Left ventricle myocardium inferior (tissue), 1 donor: ENCODE data around the gene PACS1. TPM values are rescaled to one million over a fixed set of nuclear protein-coding genes. Genes with fewer than 3 reads are reported as not detected.
A peak's percentile ranks its signal among the peaks of the same experiment; 100 is the strongest.

Experiments used
- DNase-seq: peaks from one replicate; pipeline ENCODE4 v3.0.0-alpha.2; 2020
- H3K27ac ChIP-seq: fragments of 200-600 bp; replicated peaks from 2 replicates; pipeline ENCODE4 v1.8.0; 2021
- H3K27me3 ChIP-seq: fragments of 200-600 bp; 2 replicates; pipeline ENCODE4 v1.8.0; 2021; ENCODE audit warnings: low read depth
- H3K36me3 ChIP-seq: fragments of 200-600 bp; 2 replicates; pipeline ENCODE4 v1.8.0; 2021
- H3K4me1 ChIP-seq: fragments of 200-600 bp; 2 replicates; pipeline ENCODE4 v1.8.0; 2021
- H3K4me3 ChIP-seq: fragments of 200-600 bp; 2 replicates; pipeline ENCODE4 v1.8.0; 2021; ENCODE audit warnings: mild to moderate bottlenecking, moderate library complexity
- H3K9me3 ChIP-seq: fragments of 200-600 bp; replicated peaks from 2 replicates; pipeline ENCODE4 v1.8.0; 2021
- CTCF ChIP-seq: fragments of 200-600 bp; IDR thresholded peaks from 2 replicates; pipeline ENCODE4 v1.8.0; 2021; ENCODE audit warnings: antibody characterized with exemption, mild to moderate bottlenecking, borderline replicate concordance
- intact Hi-C: fragments of 100-400 bp; cut with micrococcal nuclease; formaldehyde crosslinking; loops from one replicate; pipeline ENCODE4 v1.11.0; 2022
- total RNA-seq: library from RNA; stranded (reverse); fragmentation: NEBNext Ultra II Directional; extraction: Animal tissue kit (Norgen Biotek cat#: 25700); gene quantifications from one replicate; pipeline ENCODE4 v1.2.1, GENCODE V29; 2021
- donor health status: DM: no; HTN: yes; CAD: no; lungs with severe emphysema.

PACS1 gene
- total RNA-seq, 1 donor from 2014 or later, result 54.9 TPM

DNA sequence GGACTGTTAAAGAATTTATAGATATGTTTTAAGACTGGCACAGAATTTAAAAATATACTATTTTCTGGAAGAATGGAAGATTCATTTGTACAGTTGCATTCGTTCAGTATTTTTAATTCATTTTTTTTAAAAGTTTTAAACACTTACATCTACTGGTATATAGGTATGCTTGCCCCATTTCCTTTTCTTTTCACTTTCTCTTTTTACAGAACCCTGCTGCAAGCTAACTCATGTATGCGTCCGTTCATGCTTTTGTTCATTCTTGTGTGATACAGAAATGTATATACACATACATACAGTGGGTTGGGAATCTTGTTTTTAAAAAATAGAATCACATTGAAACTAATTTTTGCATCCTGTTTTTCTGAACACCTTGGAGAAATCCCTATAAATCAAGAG, 31.0 kb downstream of the PACS1 start:
- TF ChIP-seq CTCF, result no peak
- no peaks in the 10 kb centered on the region for H3K27me3 ChIP-seq
- H3K4me1 ChIP-seq, result peaks cover 17% of the 10 kb centered on the region
- no peaks in the 10 kb centered on the region for H3K9me3 ChIP-seq
- intact Hi-C loops, result no loop called here
- H3K36me3 ChIP-seq, result no peaks in the 10 kb centered on the region
- H3K27ac ChIP-seq, result peak overlapping the region; percentile 40
- DNase-seq, result no peak
- H3K4me3 ChIP-seq, result no peak overlapping the region

- no peaks in the 10 kb centered on the region for H3K36me3 ChIP-seq
- H3K9me3 ChIP-seq, result no peaks in the 10 kb centered on the region
- H3K27ac ChIP-seq, result no peak overlapping the region
- no peaks in the 10 kb centered on the region for H3K27me3 ChIP-seq
- TF ChIP-seq CTCF, result no peak
- peaks cover 35% of the 10 kb centered on the region for H3K4me1 ChIP-seq
- intact Hi-C loops, result no loop called here
- H3K4me3 ChIP-seq, result no peak overlapping the region
- DNase-seq, result no peak
These were observed 34.1 kb downstream of the PACS1 start for GRCh38 chr11:66104057-66104638.

DNA sequence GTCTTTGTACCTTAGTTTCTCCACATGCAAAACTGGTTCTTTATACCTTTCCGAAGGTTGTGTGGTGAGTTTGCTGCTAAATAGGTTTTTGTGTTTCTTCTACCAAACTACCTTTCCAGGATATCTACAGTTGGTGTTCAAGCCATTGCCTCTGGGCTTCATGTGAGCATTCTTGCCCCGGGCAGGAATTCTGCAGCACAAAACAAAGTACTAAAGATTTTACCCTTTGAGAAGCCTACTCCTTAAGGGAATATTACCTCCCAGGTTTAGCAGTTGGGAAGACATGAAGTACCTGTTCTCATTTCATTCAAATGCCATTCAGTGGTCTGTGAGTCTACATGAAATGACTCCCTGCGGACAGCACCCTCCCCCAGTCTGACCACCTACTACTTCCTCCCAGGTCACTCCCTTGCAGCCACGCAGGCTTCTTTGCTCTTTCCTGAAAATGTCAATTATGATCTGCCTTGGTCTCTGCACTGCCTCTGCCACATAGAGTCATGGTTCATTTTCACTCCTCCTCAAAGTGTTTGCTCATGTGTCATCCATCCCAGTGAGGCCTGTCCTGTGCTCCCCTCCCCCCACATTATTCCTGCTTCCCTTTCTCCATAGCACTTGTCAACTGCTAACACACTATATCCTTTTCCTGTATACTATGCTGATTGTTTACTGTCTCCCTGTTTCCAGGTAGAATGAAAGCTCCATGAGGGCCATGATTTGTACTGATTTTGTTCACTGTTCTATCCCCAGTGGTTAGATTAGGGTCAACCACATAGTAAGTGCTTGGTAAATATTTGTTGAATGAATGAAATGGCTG, 36.9 kb downstream of the PACS1 start:
- H3K27ac ChIP-seq, result no peak overlapping the region
- no peak overlapping the region for H3K4me3 ChIP-seq
- H3K36me3 ChIP-seq, result no peaks in the 10 kb centered on the region
- no peak for DNase-seq
- TF ChIP-seq CTCF, result no peak
- peaks cover 42% of the 10 kb centered on the region for H3K4me1 ChIP-seq
- no peaks in the 10 kb centered on the region for H3K27me3 ChIP-seq
- no peaks in the 10 kb centered on the region for H3K9me3 ChIP-seq
- intact Hi-C loops, result no loop called here

DNA sequence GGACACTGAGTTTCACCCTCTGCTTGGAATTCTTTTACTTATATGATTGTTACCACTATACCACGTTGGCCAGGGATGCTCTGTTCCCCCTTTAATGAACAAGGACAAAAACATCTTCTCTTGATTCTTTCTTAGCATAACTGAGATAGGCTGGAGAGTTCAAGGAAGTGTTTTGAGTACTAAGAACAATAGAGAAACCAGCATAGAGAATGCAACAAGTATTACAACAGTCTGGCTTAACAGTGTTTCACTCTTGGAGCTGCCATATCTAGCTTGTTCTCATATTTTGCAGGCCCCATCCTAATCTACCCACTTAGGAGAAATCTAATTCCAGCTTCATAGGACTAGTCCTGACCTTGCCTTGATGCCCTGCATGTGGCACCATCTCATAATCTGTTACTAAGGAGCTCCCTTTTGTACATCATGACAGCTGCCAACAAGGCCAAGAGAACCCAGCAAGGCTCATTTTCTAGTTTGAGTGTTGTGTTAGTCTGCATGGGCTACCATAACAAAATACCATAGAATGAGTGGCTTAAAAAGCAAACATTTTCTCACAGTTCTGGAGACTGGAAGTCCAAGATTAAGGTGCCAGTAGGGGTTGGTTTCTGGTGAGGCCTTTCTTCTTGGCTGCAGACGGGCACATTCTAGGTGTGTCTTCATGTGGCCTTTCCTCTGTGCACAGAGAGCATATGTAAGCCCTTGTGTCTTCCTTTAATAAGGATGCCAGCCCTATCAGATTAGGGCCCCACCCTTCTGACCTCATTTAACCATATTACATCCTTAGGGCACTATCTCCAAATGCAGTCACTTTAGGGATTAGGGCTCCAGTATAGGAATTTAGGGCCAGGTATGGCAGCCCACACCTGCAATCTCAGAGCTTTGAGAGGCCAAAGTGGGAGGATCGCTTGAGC, 37.8 kb downstream of the PACS1 start:
- no peak for TF ChIP-seq CTCF
- H3K4me1 ChIP-seq, result peaks cover 51% of the 10 kb centered on the region
- no peak for DNase-seq
- intact Hi-C loops, result no loop called here
- H3K9me3 ChIP-seq, result no peaks in the 10 kb centered on the region
- H3K36me3 ChIP-seq, result no peaks in the 10 kb centered on the region
- no peak overlapping the region for H3K27ac ChIP-seq
- no peaks in the 10 kb centered on the region for H3K27me3 ChIP-seq
- H3K4me3 ChIP-seq, result no peak overlapping the region

- no peaks in the 10 kb centered on the region for H3K9me3 ChIP-seq
- intact Hi-C loops, result no loop called here
- H3K4me3 ChIP-seq, result no peak overlapping the region
- H3K27ac ChIP-seq, result no peak overlapping the region
- no peaks in the 10 kb centered on the region for H3K27me3 ChIP-seq
- no peak for TF ChIP-seq CTCF
- H3K4me1 ChIP-seq, result peaks cover 61% of the 10 kb centered on the region
- DNase-seq, result no peak
- H3K36me3 ChIP-seq, result no peaks in the 10 kb centered on the region
These were observed 39.2 kb downstream of the PACS1 start for GRCh38 chr11:66109294-66109693.
